T47D (cell line): ENCODE results near the gene AUNIP.
"Not testable (repeated sequence)": the region's sequence is repeated elsewhere in the genome, so short reads cannot be mapped to it uniquely, and the experiment has no call there.

Source experiments
- DNase-seq, 2 experiments: peaks; one replicate each; pipeline versions ENCODE4 v3.0.0 to v3.0.0-alpha.2; 2011 to 2012; ENCODE audit warnings: low read depth in 1 of 2, low spot score in 1 of 2
- JUND ChIP-seq: IDR thresholded peaks from 2 replicates; pipeline ENCODE4 v1.6.1; 2012; ENCODE audit warnings: low read depth
- in situ Hi-C: cut with HindIII; loops from 2 replicates; pipeline ENCODE4 v1.10.0; 2016; ENCODE audit warnings: low sequenced_read_pairs, low pct_unique_long_range_greater_than_20kb

The AUNIP gene

DNA sequence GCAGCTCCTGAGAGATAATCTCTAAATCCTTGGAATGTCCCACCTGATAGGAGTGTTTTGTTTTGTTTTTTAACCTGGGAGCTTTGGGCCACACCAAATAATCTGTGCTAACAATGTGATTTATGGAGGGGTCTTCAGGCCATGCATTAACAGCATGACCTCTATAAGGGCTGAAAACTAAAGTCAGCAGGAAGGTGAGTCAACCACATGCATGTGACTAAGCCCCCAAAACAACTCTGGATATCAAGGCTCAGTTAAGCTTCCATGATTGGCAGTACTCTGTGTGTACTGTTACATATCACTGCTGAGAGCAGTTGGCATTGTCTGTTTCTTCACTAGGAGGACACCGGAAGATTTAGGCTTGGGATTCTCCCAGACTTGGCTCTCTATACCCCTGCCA lies 10.7 kb downstream of the AUNIP start:
- in situ Hi-C loops = no loop called here
- no peak for DNase-seq

GRCh38 chr1:25847929-25848328 lies 11.3 kb downstream of the AUNIP start:
- in situ Hi-C loops = no loop called here
- DNase-seq = no peak
- no peak for TF ChIP-seq JUND

More for the DNA sequence above, 10.7 kb downstream of the AUNIP start:
- no peak for TF ChIP-seq JUND

DNA sequence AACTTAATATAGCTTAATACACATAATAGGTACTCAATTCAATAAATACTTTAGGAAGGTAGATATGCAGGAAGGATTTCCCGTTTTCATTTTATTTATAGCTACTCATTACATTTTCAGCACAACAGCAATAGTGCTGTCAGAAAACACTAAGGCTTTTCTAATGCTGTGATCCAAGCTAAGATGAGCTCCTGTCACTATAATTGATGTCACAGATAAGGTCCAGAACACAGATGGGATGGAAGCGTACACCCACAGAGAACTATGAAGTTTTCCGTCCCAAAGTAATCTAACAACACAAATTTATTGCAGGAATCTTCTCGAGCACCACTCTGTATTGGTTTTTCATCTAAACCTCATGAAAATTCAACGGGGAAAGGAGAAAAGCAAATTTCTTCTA lies 13.6 kb downstream of the AUNIP start:
- in situ Hi-C loops = no loop called here
- DNase-seq = no peak
- no peak for TF ChIP-seq JUND

DNA sequence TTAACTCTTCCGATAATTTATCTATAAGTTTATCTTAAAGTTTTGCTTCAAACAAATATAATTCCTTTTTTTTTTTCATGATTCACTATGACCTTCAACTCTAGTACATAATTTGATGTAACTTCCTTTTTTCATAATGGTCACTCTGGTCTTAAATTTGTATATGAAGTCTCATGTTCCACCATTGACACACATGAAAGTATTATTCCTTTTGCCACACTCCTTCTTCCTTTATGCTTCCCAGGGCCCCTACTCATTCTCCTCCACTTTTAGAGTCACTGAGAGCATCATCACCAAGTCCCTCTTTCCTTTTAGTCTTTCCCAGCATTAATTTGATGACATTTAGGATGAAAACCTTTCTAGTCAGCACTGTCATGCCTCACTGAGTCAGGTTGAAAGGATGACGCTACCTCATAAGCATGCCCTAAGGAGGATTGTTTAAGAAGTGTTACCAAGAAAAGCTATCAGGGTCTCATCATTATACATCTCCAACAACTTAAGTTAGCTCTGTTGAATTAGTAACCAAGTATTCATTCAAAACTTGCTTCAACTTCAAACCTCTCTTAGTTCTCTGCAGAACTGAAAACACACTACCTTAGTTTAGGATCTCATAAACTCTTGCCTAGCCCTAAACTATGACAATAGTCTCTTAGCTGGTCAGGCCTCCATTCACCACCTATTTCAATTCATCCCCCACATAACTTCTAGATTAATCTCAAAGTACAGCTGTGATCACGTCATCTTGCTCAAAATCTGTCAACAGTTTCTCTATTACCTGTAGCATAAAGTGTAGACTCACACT lies 14.5 kb downstream of the AUNIP start:
- DNase-seq = no peak
- no peak for TF ChIP-seq JUND
- in situ Hi-C loops = no loop called here

DNA sequence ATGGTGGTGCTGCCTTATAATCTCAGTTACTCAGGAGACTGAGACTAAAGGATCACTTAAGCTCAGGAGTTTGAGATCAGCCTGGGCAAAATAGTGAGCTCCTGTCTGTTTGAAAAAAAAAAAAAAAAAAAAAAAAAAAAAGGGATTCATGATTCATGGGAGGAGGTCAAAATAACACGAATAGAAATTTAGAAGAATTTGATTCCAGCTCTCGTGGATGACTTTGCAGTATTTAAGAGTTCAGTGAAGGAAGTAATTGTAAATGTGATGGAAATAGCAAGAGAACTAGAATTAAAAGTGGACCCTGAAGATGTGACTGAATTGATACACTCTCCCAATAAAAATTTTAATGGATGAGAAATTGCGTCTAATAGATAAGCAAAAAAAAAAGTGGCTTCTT lies 15.8 kb downstream of the AUNIP start:
- no peak for DNase-seq
- TF ChIP-seq JUND = no peak
- in situ Hi-C loops = no loop called here

DNA sequence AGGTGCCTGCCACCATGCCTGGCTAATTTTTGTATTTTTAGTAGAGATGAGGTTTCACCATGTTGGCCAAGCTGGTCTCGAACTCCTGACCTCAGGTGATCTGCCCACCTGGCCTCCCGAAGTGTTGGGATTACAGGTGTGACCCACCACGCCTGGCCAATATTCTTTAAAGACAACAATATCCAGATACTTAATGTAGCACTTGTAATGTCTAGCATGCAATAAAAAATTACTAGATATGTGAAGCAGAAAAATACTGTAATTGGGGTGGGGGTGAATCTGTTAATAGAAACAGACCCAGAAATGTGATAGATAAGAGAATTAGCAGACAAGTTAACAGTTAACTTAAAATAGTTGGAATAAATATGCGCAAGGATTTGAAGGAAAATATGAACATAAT lies 19.4 kb downstream of the AUNIP start:
- in situ Hi-C loops, DNase-seq: not testable (repeated sequence)

DNA sequence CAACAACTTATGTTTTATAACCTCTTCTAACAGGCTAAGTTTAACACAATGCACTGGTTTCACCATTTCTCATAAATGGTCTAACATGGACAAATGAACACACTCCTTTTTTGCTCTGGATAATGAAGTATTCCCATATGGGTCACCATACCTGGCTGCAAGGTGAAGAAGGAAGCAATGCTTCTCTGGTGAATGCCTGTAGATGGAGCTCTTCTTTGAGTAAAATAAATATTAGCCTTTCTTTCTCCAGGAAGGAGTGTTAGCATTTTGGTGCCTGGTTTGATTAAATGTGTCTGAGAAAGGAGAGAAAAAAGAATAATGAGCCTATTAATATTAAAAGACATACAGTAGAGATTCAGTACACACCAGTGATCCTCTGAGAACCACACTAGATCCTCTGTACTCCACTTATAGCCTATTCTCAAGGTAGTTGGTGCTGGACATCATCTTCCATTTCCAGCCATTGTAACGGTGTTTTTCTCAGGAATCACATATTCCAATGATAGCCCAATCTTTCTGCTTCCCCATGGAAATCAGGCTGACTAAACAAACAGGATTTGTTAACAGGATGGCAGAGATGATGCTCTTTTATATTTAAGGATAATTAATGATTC lies 21.9 kb downstream of the AUNIP start:
- DNase-seq = peak; percentile 37 to 55
- no peak for TF ChIP-seq JUND
- in situ Hi-C loops = no loop called here

DNA sequence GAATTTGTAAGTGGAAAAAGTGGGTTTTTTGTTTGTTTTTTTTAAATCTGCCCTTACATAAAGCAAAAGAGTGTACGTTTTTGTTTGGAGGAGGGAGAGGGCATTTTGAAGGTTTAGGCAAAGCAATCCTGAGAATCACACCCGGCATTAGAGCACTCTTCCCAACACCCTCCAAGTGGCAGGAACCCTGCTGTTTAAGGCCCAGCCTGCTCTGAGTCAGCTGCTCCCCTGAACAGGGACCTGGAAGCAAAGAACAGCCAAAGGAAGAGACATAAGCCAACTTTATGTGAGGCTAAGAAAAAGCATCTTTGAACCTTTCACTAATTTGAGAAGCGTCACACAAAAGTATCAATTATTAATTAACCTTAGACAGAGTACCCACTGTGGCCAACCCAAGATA lies 22.6 kb downstream of the AUNIP start:
- DNase-seq = no peak
- in situ Hi-C loops = no loop called here

DNA sequence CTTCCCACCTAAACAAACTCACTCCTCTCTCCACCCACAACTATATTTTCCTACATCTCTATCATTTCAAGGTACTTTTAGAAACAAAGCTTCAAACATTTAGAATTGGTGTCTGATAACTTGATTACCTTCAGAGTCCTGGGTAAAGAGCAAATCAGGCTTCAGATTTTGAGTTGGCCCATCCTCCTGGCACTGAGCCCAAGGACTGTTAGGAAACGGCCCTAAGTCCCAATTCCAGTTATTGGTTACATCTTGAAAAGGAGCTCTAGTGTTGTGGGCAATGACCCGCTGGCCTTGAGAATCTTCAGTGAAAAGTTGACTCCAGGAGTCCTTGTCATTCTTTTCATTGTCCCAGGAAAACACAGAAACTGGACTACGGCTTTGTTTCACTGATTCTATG lies 24.4 kb downstream of the AUNIP start:
- no peak for TF ChIP-seq JUND
- DNase-seq = no peak
- in situ Hi-C loops = no loop called here

More for the DNA sequence above, 22.6 kb downstream of the AUNIP start:
- TF ChIP-seq JUND = no peak

DNA sequence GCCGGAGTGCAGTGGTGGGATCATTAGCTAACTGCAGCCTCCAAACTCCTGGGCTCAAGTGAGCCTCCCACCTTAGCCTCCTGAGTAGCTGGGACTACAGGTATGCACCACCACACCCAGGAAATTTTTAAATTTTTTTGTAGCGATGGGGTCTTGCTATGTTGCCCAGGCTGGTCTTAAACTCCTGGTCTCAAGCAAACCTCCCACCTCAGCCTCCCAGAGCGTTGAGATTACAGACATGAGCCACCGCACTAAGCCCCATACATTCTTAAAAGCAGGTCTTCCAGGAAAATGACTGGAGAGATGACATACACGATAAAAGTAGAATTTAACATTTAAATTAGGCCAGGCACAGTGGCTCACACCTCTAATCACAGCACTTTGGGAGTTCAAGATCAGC lies 26.1 kb downstream of the AUNIP start:
- in situ Hi-C loops = no loop called here
- no peak for DNase-seq
- TF ChIP-seq JUND = no peak

GRCh38 chr1:25832336-25833037 lies 26.8 kb downstream of the AUNIP start:
- no peak for TF ChIP-seq JUND
- DNase-seq = no peak
- in situ Hi-C loops = no loop called here

- no peak for DNase-seq
- in situ Hi-C loops = no loop called here
- no peak for TF ChIP-seq JUND
These were observed 27.6 kb downstream of the AUNIP start for GRCh38 chr1:25831569-25832196.

GRCh38 chr1:25829046-25829445 lies 30.2 kb downstream of the AUNIP start:
- no peak for TF ChIP-seq JUND
- no peak for DNase-seq
- in situ Hi-C loops = no loop called here
